Sigmoid colon (tissue), 4 donors: Measurements from ENCODE around the gene SYTL2.

Experiments used
- EP300 ChIP-seq, 4 donors: sonication (generic); formaldehyde crosslinking; IDR thresholded peaks; one replicate each; pipeline ENCODE4 v1.6.1; 2017; ENCODE audit warnings: antibody characterized with exemption in 4 of 4
- POLR2AphosphoS5 ChIP-seq, 4 donors: sonication (generic); formaldehyde crosslinking; IDR thresholded peaks; one replicate each; pipeline ENCODE4 v1.6.1; 2017; ENCODE audit warnings: antibody characterized with exemption in 4 of 4

DNA sequence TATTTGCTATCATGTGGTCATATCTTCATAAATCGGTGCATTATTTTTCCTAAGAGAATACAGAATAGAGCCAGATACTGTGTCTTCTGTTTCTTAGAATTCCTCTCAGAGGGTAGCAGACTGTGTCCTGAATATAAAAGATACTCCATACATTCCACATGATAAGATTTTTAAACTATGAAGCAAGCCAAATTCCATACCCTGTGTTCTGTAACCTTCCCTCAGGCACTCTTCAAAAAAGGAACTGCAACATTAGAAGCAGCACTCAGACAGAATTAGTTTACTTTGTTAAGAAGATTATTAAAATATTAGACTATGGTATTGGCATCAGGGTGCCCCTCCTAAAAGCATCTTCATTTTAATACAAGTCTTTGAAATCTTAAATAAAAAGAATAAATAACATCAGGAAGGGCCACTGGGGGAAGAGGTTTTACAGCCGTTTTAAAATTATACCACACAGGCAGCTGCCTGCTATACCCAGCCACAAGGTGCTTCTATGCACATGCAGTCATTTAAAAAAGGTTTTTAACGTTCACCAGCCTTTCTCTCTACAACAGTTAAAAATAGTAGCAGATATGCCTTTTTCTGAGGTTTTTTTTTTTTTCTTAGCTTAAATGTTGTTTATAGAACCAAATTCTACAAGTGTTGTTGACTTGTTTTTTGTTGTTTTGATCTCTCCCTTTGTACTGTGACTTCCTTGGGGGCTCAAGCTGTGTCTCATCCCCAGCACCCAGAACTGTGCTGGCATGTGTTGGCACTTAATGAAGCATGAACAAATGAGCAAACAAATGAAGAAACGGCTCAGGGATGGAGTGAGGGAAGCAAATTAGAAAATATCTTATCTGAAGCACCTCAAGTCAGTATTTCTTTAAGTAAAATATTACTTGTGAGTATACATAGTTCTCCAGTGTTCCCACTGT, 70.2 kb downstream of the SYTL2 start:
- TF ChIP-seq POLR2AphosphoS5 (IDR thresholded peaks at IDR 0.05) (no peak), EP300 (IDR thresholded peaks at IDR 0.05) (no peak)
